Astrocyte (in vitro differentiated cells and primary cell): ENCODE data around the gene RTKN2. TPM values are rescaled to one million over a fixed set of nuclear protein-coding genes. Genes with fewer than 3 reads are reported as not detected.
"Not testable (repeated sequence)": the region's sequence is repeated elsewhere in the genome, so short reads cannot be mapped to it uniquely, and the experiment has no call there.

Experiments used
- DNase-seq: peaks from one replicate; pipeline ENCODE4 v3.0.0-alpha.2; 2010; ENCODE audit warnings: low read depth
- FAIRE-seq: peaks from 2 replicates; lab custom pipeline; 2011; peaks lifted over from hg19 to GRCh38; lab: Jason Lieb, UNC
- H2AFZ ChIP-seq: 2 replicates; pipeline ENCODE4 v1.6.0; 2012; ENCODE audit warnings: low read depth, low read length, inconsistent platforms
- H3K27ac ChIP-seq: 2 replicates; pipeline ENCODE4 v1.5.1; 2011; ENCODE audit warnings: low read depth, low read length, inconsistent platforms
- H3K27me3 ChIP-seq: 2 replicates; pipeline ENCODE4 v1.6.0; 2011; ENCODE audit warnings: low read length, inconsistent platforms; ENCODE audit not compliant: insufficient read depth
- H3K36me3 ChIP-seq: 2 replicates; pipeline ENCODE4 v1.5.1; 2011; ENCODE audit warnings: low read length, inconsistent platforms; ENCODE audit not compliant: insufficient read depth
- H3K4me1 ChIP-seq: 2 replicates; pipeline ENCODE4 v1.5.1; 2011; ENCODE audit warnings: low read length, inconsistent platforms; ENCODE audit not compliant: insufficient read depth
- H3K4me2 ChIP-seq: 2 replicates; pipeline ENCODE4 v1.6.0; 2012; ENCODE audit warnings: low read length, inconsistent platforms
- H3K4me3 ChIP-seq: 2 replicates; pipeline ENCODE4 v1.5.1; 2011; ENCODE audit warnings: low read depth, mild to moderate bottlenecking, low read length, inconsistent platforms; ENCODE audit not compliant: insufficient read depth
- H3K79me2 ChIP-seq: 2 replicates; pipeline ENCODE4 v1.6.0; 2012; ENCODE audit warnings: mild to moderate bottlenecking, low read length, inconsistent platforms; ENCODE audit not compliant: insufficient read depth
- H3K9ac ChIP-seq: 2 replicates; pipeline ENCODE4 v1.6.0; 2012; ENCODE audit warnings: mild to moderate bottlenecking, low read length, inconsistent platforms
- H3K9me3 ChIP-seq: 2 replicates; pipeline ENCODE4 v1.5.1; 2012; ENCODE audit warnings: low read depth, mild to moderate bottlenecking, low read length, inconsistent platforms; ENCODE audit not compliant: insufficient read depth
- H4K20me1 ChIP-seq: 2 replicates; pipeline ENCODE4 v1.6.0; 2012; ENCODE audit warnings: low read length, inconsistent platforms; ENCODE audit not compliant: insufficient read depth
- H3K27ac Mint-ChIP-seq: one replicate; pipeline ENCODE4 v1.8.0; 2021; ENCODE audit warnings: mild to moderate bottlenecking, mixed read lengths; ENCODE audit not compliant: unreplicated experiment
- H3K27me3 Mint-ChIP-seq: one replicate; pipeline ENCODE4 v1.8.0; 2021; ENCODE audit warnings: low read depth, mixed read lengths; ENCODE audit not compliant: unreplicated experiment
- H3K36me3 Mint-ChIP-seq: one replicate; pipeline ENCODE4 v1.8.0; 2021; ENCODE audit warnings: low read depth, mixed read lengths; ENCODE audit not compliant: unreplicated experiment
- H3K4me1 Mint-ChIP-seq: one replicate; pipeline ENCODE4 v1.8.0; 2021; ENCODE audit warnings: low read depth, mixed read lengths; ENCODE audit not compliant: unreplicated experiment
- H3K4me3 Mint-ChIP-seq: one replicate; pipeline ENCODE4 v1.8.0; 2021; ENCODE audit warnings: mild to moderate bottlenecking, moderate library complexity, mixed read lengths; ENCODE audit not compliant: unreplicated experiment
- H3K9me3 Mint-ChIP-seq: one replicate; pipeline ENCODE4 v1.8.0; 2021; ENCODE audit warnings: mild to moderate bottlenecking, mixed read lengths; ENCODE audit not compliant: unreplicated experiment
- CTCF ChIP-seq: IDR thresholded peaks from 2 replicates; pipeline ENCODE4 v1.5.1; 2011; ENCODE audit warnings: low read depth, mild to moderate bottlenecking, inconsistent platforms, low read length, moderate library complexity; ENCODE audit not compliant: insufficient read depth
- EZH2 ChIP-seq: IDR thresholded peaks from 2 replicates; pipeline ENCODE4 v1.6.1; 2012; ENCODE audit warnings: mild to moderate bottlenecking, low read length, inconsistent platforms; ENCODE audit not compliant: insufficient read depth
- total RNA-seq: library from RNA; stranded (reverse); gene quantifications from 2 replicates; pipeline ENCODE4 v1.2.1, GENCODE V29; 2021

RTKN2 gene
- total RNA-seq, 1 donor from 2014 or later: 8.4 TPM

- no peak overlapping the region for H3K4me2 ChIP-seq
- no peak for FAIRE-seq
- Mint-ChIP-seq H3K4me3 (no peak overlapping the region), H3K27ac (no peak overlapping the region), H3K9me3 (no peaks in the 10 kb centered on the region), H3K27me3 (no peaks in the 10 kb centered on the region), H3K4me1 (no peaks in the 10 kb centered on the region), H3K36me3 (no peaks in the 10 kb centered on the region)
- no peaks in the 10 kb centered on the region for H3K36me3 ChIP-seq
- DNase-seq: no peak
- TF ChIP-seq CTCF: no peak
- TF ChIP-seq EZH2: no peak
- no peak overlapping the region for H3K9ac ChIP-seq
- H3K27ac ChIP-seq: no peak overlapping the region
- no peaks in the 10 kb centered on the region for H3K27me3 ChIP-seq
- no peak overlapping the region for H3K4me3 ChIP-seq
- H2AFZ ChIP-seq: no peak overlapping the region
- no peaks in the 10 kb centered on the region for H3K9me3 ChIP-seq
- no peaks in the 10 kb centered on the region for H3K4me1 ChIP-seq
- no peaks in the 10 kb centered on the region for H3K79me2 ChIP-seq
- no peaks in the 10 kb centered on the region for H4K20me1 ChIP-seq
Measured at GRCh38 chr10:62297857-62298256, 29.2 kb upstream of the RTKN2 start.

GRCh38 chr10:62284221-62284620, 15.6 kb upstream of the RTKN2 start:
- H3K27me3 ChIP-seq: no peaks in the 10 kb centered on the region
- H3K27ac Mint-ChIP-seq: no peak overlapping the region
- no peak overlapping the region for H2AFZ ChIP-seq
- no peaks in the 10 kb centered on the region for H4K20me1 ChIP-seq
- no peak overlapping the region for H3K27ac ChIP-seq
- H3K4me2 ChIP-seq: no peak overlapping the region
- no peaks in the 10 kb centered on the region for H3K79me2 ChIP-seq
- no peak overlapping the region for H3K9ac ChIP-seq
- no peak overlapping the region for H3K4me3 ChIP-seq
- peaks cover 3% of the 10 kb centered on the region for H3K4me1 ChIP-seq
- H3K9me3 ChIP-seq: no peaks in the 10 kb centered on the region
- FAIRE-seq: no peak
- no peak for TF ChIP-seq EZH2
- TF ChIP-seq CTCF: no peak
- H3K4me1 Mint-ChIP-seq: peaks cover 6% of the 10 kb centered on the region
- DNase-seq: no peak
- H3K27me3 Mint-ChIP-seq: no peaks in the 10 kb centered on the region
- H3K4me3 Mint-ChIP-seq: no peak overlapping the region
- H3K36me3 ChIP-seq: no peaks in the 10 kb centered on the region
- no peaks in the 10 kb centered on the region for H3K36me3 Mint-ChIP-seq
- no peaks in the 10 kb centered on the region for H3K9me3 Mint-ChIP-seq

- not testable (repeated sequence) for H3K79me2 ChIP-seq, H2AFZ ChIP-seq, H3K27ac ChIP-seq, H3K27me3 ChIP-seq, H3K9me3 ChIP-seq, H3K4me2 ChIP-seq, H3K9me3 Mint-ChIP-seq, H3K4me3 ChIP-seq, H3K4me1 ChIP-seq, H3K27ac Mint-ChIP-seq, H3K36me3 ChIP-seq, H3K4me3 Mint-ChIP-seq, H3K36me3 Mint-ChIP-seq, H3K27me3 Mint-ChIP-seq, H4K20me1 ChIP-seq, H3K9ac ChIP-seq, DNase-seq, FAIRE-seq
- peaks cover 12% of the 10 kb centered on the region for H3K4me1 Mint-ChIP-seq
Measured at GRCh38 chr10:62281348-62281747, 12.7 kb upstream of the RTKN2 start.

GRCh38 chr10:62280392-62280791, 11.7 kb upstream of the RTKN2 start:
- not testable (repeated sequence) for H3K27ac ChIP-seq

More at GRCh38 chr10:62280392-62280791, 11.7 kb upstream of the RTKN2 start:
- not testable (repeated sequence) for H2AFZ ChIP-seq, H3K27ac Mint-ChIP-seq, H3K27me3 Mint-ChIP-seq, H3K9me3 ChIP-seq, H3K9ac ChIP-seq, H3K4me2 ChIP-seq, H3K9me3 Mint-ChIP-seq, H3K36me3 Mint-ChIP-seq, H3K27me3 ChIP-seq, H3K4me3 Mint-ChIP-seq, H3K4me3 ChIP-seq, FAIRE-seq, DNase-seq, H3K4me1 ChIP-seq, H3K79me2 ChIP-seq, H3K36me3 ChIP-seq, H4K20me1 ChIP-seq
- peaks cover 12% of the 10 kb centered on the region for H3K4me1 Mint-ChIP-seq
